Renal pelvis (tissue), 4 donors: ENCODE data around the gene RAB10. TPM values are rescaled to one million over a fixed set of nuclear protein-coding genes. Genes with fewer than 3 reads are reported as not detected.
A peak's percentile ranks its signal among the peaks of the same experiment; 100 is the strongest.

Experiments used
- DNase-seq: peaks from one replicate; pipeline ENCODE4 v3.0.0-alpha.2; 2013
- polyA plus RNA-seq, 3 donors: library from polyadenylated mRNA; unstranded; fragments of 120-200 nt; gene quantifications; one replicate each; pipeline ENCODE4 v1.2.1, GENCODE V29; 2013; ENCODE audit not compliant: insufficient read length in 3 of 3

RAB10 gene
- polyA plus RNA-seq, 3 donors = 110 to 146 (median 141) TPM

GRCh38 chr2:26176279-26176615 is 142.4 kb downstream of the RAB10 start:
- no peak for DNase-seq

DNA sequence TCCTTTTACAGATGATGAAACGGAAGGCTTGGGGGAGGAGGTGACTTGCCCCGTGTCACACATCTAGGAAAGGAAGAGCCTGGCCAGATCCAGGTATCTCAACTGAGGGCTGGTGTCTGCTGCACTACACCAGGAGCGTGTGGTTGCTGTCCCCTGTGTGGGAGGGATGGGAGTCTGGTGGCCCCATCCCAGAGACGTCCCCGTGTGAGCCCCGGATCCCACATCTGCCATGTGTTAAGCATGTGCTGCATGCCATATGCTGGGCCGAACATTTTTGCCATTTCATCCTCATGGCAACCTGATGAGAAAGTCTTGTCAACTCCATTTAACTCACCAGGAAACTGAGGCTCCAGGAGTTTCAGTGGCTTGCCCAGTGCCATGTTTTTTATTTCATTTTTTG is 143.2 kb downstream of the RAB10 start:
- no peak for DNase-seq

DNA sequence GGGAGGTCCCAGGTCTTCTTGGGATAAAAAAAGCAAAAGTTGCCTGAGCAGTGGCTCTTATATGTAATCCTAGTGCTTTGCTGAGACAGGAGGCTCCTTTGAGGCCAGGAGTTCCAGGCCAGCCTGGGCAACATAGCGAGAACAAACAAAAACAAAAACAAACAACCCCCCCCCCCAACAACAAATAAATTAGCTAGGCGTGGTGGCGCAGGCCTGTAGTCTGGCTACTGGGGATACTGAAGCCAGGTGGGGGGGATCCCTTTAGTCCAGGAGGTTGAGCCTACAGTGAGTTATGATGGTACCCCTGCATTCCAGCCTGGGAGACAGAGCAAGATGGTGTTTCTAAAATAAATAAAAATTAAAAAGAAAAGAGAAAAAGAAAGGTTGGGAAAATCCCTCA is 144.4 kb downstream of the RAB10 start:
- DNase-seq = no peak

DNA sequence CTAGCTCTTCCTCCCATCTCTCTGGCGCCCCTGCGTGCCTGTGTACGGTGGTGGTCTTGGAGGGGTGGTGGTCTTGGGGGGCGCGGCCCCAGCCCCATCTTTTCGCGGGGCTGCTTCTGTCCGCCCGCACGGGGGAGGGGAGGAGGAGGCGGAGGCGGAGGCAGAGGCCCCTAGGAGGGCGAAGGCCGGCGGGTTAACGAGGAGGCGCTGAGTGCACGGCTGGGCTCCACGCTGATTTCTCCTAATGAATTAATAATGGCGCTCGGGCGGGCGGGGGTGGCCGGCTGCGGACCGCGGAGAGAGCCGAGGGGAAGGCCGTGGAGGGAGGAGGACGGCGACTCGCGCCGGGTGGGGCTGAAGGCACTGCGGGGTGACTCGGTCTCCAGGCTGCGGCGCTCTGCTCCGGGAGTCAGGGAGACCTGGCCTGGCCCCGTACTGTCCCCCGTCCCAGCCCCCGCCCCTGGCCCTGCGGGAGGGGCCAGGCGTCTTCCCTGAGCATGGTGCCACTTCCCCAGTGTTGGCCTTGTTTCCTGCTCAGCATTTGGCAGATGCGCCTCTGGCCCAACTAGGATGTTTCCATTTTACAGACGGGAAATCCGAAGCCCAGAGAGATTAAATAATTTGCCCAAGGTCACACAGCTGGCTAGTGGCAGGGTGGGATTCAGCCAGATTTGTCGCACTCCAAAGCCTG is 145.0 kb downstream of the RAB10 start:
- DNase-seq = no peak

DNA sequence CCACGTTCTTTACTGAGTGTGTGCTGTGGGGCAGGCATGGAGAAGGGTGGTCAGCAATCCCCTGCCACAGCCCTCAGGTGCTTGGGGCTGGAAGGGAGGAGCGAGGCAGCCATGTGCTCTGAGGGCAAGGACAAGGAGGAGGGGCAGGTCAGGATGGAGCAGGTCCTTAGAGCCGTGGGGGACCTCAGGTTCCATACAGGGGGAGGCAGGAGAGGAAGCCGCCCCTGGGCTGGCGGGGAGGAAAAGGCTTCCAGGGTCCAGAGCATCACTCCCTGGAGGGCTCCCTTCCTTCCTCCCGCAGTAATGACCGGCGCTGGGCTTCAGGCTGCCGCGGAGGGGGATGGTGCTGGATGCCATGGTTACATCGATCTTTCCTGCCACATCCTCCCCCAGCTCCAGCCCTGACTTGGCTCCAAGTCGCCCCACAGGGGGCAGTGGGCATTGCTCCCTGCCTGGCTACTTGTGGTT is 145.6 kb downstream of the RAB10 start:
- DNase-seq = no peak

DNA sequence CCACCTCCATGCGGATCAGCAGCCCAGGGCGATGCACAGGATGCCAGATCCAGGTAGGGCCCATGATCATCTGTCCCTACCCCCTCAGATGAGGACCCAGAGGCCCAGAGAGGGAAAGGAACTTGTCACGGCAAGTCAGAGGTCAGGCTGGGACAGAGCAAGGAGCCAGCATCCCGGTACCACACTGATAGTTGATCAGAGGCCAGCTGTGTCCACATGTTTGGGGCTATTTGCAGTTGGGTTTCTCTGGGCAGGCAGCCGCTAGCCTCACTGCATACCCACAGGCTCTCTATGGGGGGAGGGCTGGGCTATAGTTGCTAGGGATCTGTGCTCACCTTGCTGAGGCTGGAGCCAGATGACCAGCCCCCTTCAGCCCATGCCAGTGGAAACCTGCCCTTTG is 148.6 kb downstream of the RAB10 start:
- DNase-seq = no peak

DNA sequence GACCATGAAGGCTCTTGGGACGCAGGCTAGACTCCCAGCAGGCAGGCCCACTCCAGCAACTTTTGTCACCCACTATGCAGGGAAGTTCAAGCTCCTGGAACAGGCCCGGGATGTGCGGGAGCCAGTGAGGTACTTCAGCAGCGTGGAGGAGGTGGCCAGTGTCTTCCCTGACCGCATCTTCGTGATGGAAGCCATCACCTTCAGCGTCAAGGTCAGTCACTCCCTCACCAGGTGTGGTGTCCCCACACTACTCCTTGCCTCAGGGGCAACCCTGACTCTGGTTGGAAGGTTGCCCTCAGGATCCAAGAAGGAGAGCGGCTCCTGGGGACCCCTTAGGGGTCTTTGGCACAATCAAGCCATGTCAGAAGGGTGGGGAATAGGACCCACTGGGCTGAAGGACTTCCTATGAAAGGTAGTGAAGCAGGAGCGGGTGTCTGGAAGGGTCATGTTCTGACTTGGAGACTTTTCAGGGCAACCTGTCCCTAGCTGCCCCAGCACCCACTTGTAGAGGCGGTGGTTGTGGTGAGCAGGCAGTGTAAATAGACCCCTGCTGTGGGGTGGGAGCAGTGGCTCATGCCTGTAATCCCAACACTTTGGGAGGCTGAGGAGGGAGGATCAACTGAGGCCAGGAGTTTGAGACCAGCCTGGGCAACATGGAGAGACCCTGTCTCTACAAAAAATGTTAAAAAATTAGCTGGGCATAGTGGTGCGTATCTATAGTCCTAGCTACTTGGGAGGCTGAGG is 149.2 kb downstream of the RAB10 start:
- no peak for DNase-seq

GRCh38 chr2:26184121-26184520 is 150.2 kb downstream of the RAB10 start:
- DNase-seq = no peak

DNA sequence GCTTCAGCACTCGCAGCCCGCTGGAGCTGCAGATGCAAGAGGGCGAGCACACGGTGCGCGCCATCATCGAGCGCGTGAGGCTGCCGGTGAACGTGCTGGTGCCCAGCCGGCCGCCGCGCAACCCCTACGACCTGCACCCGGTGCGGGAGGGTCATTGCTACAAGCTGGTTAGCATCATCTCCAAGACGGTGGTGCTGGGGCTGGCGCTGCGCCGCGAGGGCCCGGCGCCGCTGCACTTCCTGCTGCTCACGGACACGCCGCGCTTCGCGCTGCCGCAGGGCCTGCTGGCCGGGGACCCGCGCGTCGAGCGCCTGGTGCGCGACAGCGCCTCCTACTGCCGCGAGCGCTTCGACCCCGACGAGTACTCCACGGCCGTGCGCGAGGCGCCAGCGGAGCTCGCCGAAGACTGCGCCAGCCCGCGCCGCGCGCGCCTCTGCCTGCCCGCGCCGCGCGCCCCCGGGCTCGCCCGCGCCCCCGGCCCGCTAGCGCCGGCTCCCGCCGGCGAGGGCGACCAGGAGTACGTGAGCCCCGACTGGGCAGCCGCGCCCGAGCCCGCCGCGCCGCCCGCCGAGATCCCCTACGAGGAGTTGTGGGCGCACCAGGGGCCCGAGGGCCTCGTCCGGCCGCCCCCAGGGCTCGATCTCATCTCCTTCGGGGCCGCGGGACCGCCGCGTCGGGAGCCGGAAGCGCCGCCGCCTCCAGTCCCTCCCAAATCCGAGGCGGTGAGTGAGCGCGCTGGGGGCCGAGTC is 150.8 kb downstream of the RAB10 start:
- peak; percentile 80 for DNase-seq

DNA sequence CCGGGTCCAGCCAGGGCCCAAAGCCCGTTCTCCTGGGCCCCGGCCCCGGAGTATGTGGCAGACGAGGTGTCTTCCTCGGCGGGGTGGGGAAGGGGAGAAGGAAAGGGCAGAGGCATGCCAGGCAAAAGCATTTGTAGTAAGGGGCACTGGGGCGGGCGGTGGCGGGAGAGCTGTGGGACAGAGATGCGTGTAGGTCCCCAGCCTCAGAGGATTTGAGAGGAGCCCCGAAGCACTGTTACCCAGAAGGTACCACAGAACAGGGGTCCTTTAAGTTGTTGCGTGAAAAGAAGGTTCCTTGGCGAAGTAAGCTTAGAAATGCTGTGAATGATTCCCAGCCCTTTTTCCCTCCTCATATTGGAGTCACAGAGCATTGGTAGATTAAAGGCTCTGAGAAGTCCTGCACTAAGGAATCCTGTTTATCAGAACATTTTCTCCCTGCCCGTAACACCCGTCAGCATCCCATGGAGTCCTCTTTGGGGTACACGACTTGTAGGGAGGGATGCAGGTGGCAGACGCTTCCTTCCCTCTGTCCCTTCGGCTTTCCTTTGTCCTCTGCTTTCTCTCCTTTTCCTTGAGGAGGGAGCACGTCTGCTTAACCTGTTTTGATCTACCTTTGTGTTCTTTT is 151.5 kb downstream of the RAB10 start:
- no peak for DNase-seq

DNA sequence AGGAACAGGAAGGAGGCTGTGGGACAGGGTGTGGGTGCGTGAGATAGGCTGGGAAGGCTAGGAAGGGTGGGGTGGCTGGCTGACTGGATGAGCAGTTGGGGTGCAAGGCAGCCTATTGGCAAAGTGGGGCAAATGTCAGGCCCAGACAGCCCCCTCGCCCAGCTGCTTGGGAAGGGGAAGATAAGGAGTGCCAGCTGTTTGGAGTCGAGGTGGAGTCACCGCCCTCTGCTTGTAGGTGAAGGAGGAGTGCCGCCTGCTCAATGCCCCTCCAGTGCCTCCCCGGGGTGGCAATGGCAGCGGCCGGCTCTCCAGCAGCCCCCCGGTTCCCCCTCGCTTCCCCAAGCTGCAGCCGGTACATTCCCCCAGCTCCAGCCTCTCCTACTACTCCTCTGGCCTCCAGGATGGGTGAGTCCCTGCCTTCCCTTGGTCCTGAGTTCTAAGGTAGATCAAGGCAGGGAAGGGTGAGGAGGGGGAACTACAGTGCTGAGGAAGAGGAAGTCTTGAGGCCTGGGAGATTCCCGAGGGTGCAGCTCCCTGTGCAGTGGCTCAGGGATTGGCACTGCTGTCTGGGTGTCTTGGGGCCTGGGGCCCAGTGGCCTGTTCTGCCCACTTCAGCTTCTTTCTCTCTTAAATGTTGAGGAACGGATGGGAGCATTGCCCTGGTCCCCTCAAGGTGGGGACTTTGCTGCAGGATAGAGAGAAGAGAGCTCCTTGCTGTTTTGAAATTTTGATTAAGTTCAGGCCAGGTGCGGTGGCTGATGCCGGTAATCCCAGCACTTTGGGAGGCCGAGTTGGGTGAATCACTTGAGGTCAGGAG is 152.3 kb downstream of the RAB10 start:
- DNase-seq = no peak

Other genes starting within 250 kb of the RAB10 start
- 10 to 100 TPM; 17.6 to 22.0 (median 20.5) TPM for gene ASXL2, start 155.6 kb upstream of the RAB10 start, polyA plus RNA-seq
- 10 to 100 TPM; 16.0 to 19.1 (median 19.1) TPM for gene KIF3C, start 51.6 kb upstream of the RAB10 start, polyA plus RNA-seq
- gene GAREM2, start 139.0 kb downstream of the RAB10 start, polyA plus RNA-seq = 1 to 10 TPM; 6.3 to 9.3 (median 8.3) TPM
- gene HADHA, start 210.5 kb downstream of the RAB10 start, polyA plus RNA-seq = 100 to 1,000 TPM; 199 to 235 (median 218) TPM
- gene HADHB, start 210.9 kb downstream of the RAB10 start, polyA plus RNA-seq = 100 to 1,000 TPM; 142 to 160 (median 158) TPM